Tibial nerve (tissue), 4 donors: ENCODE results near the gene CLEC20A. TPM values are rescaled to one million over a fixed set of nuclear protein-coding genes. Genes with fewer than 3 reads are reported as not detected.

Experiments
- DNase-seq, 2 donors: peaks; one replicate each; pipeline ENCODE4 v3.0.0-alpha.2; 2019; ENCODE audit warnings: low spot score in 2 of 2
- H3K27ac ChIP-seq, 4 donors: fragments of 200-600 bp; sonication (generic) in 3 of 4; one replicate each; pipeline ENCODE4 v1.5.1; 2017 to 2019; ENCODE audit warnings: mild to moderate bottlenecking in 1 of 4
- H3K27me3 ChIP-seq, 2 donors: fragments of 200-600 bp; sonication (generic) in 1 of 2; one replicate each; pipeline versions ENCODE4 v1.5.1 to v1.6.0; 2017 to 2019
- H3K36me3 ChIP-seq, 3 donors: fragments of 200-600 bp; sonication (generic); one replicate each; pipeline ENCODE4 v1.5.1; 2018 to 2019
- H3K4me1 ChIP-seq, 4 donors: fragments of 200-600 bp; sonication (generic) in 3 of 4; one replicate each; pipeline ENCODE4 v1.5.1; 2017 to 2019
- H3K4me3 ChIP-seq, 4 donors: fragments of 200-600 bp; sonication (generic) in 3 of 4; one replicate each; pipeline ENCODE4 v1.5.1; 2017 to 2019; ENCODE audit warnings: mild to moderate bottlenecking in 1 of 4, moderate library complexity in 1 of 4
- H3K9me3 ChIP-seq, 4 donors: fragments of 200-600 bp; sonication (generic) in 3 of 4; one replicate each; pipeline ENCODE4 v1.5.1; 2017 to 2019
- EP300 ChIP-seq, 2 donors: sonication (generic); formaldehyde crosslinking; IDR thresholded peaks; one replicate each; pipeline ENCODE4 v1.6.1; 2017; ENCODE audit warnings: antibody characterized with exemption in 2 of 2, mild to moderate bottlenecking in 1 of 2
- POLR2A ChIP-seq, 2 donors: fragments of 450-650 bp; IDR thresholded peaks; one replicate each; pipeline ENCODE4 v1.6.1; 2017; ENCODE audit warnings: antibody characterized with exemption in 2 of 2, mild to moderate bottlenecking in 2 of 2, moderate library complexity in 2 of 2
- WGBS, 2 donors: methylation state at CpG; one replicate each; pipeline ENCODE4 v1.1.5; 2018; 5-methylcytosine and 5-hydroxymethylcytosine counted together
- total RNA-seq, 4 donors: library from RNA; depleted of rRNA; stranded (reverse); fragments of >200 nt; gene quantifications; one replicate each; pipeline ENCODE4 v1.1.0, GENCODE V29; 2016
- TF ChIP-seq, protein P1 (sequence below), 5 experiments: fragments of 200-600 bp in 3 of 5; fragments of 450-650 bp in 2 of 5; sonication (generic) in 3 of 5; IDR thresholded peaks; one replicate each; pipeline ENCODE4 v1.5.1; 2016 to 2019; ENCODE audit warnings: antibody characterized with exemption in 5 of 5, mild to moderate bottlenecking in 3 of 5, moderate library complexity in 2 of 5

The CLEC20A gene
- total RNA-seq, 4 donors from 2014 or later: 1.5 to 4.6 TPM; not detected in 2

DNA sequence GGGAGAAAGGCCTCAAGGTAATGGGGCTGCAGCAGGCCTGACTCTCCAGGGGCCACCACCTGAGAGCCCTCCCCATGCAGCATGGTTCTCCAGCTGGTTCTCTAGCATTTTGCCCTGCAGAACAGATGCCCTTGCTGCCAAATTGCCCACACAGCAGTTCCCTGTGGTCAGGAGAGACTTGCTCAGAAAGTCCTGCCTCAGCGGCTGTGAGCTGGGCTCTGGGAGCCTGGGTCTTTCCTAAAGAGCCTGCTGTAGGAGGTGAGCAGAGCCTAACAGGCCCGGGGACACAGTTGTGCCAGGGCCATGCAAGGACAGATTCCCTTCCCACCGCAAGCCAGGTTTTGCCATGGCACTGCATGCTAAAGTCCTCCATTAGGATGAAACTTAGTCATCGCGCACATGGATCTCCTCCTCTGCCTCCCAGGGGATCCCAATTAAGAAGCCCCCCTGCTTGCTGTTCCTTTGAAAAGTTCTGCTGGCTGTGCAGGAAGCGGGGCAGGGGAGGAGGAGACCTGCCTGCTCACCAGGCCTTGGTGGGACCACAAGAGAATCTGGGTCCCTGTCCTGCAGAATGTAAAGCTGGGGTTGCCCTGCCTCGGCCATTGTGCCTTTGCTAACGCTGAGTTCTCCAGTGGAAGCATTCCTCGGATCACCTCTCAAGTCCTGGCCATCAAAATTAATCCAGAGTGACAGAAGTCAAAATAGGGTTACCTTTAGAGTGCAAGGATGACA lies 37.5 kb upstream of the CLEC20A start:
- Histone ChIP-seq H3K4me3 (no peak overlapping the region), H3K36me3 (no peaks in the 10 kb centered on the region), H3K9me3 (no peaks in the 10 kb centered on the region), H3K27ac (no peak overlapping the region), H3K27me3 (no peaks in the 10 kb centered on the region), H3K4me1 (peaks cover 0 to 7% (median 2%) of the 10 kb centered on the region in 4 donors)
- WGBS, 2 donors: 93 to 96% methylated on average over 9 of the region's 9 CpGs
- DNase-seq: no peak
- TF ChIP-seq EP300 (IDR thresholded peaks at IDR 0.05): no peak
- no peak for TF ChIP-seq POLR2A (IDR thresholded peaks at IDR 0.05)
- TF ChIP-seq, protein P1, sequence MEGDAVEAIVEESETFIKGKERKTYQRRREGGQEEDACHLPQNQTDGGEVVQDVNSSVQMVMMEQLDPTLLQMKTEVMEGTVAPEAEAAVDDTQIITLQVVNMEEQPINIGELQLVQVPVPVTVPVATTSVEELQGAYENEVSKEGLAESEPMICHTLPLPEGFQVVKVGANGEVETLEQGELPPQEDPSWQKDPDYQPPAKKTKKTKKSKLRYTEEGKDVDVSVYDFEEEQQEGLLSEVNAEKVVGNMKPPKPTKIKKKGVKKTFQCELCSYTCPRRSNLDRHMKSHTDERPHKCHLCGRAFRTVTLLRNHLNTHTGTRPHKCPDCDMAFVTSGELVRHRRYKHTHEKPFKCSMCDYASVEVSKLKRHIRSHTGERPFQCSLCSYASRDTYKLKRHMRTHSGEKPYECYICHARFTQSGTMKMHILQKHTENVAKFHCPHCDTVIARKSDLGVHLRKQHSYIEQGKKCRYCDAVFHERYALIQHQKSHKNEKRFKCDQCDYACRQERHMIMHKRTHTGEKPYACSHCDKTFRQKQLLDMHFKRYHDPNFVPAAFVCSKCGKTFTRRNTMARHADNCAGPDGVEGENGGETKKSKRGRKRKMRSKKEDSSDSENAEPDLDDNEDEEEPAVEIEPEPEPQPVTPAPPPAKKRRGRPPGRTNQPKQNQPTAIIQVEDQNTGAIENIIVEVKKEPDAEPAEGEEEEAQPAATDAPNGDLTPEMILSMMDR (IDR thresholded peaks at IDR 0.05): no peak

DNA sequence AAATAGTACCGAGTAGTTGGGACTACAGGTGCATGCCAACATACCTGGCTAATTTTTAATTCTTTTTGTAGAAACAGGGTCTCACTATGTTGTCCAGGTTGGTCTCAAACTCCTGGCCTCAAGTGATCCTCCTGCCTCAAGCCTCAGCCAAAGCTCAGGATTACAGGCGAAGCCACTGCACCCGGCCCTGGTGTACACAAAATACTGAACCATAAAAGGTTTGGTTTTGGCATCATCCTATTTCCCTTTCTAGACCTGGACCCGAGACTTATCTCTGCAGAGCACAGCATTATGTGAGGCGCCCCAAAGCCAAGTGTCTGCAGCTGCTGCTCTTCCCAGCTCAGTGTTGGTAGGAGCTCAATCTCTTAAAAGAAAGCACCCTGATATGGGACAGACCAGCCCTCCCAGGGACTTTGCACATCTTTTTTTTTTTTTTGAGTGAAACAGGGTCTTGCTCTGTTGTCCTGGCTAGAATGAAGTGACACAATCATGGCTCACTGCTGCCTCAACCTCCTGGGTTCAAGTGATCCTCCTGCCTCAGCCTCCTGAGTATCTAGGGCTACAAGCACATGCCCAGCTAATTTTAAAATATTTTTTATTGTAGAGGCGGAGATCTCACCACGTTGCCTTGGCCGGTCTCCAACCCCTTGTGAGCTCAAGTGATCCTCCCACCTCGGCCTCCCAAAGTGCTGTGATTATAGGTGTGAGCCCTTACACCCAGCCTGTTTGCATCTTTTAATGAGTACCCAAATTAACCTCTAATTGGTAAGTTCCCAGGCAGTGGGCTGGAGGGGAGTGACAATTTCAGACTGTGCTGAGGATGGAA lies 36.6 kb upstream of the CLEC20A start:
- no peak for DNase-seq
- H3K36me3 ChIP-seq: no peaks in the 10 kb centered on the region
- WGBS, 2 donors: 88% methylated on average over 9 of the region's 9 CpGs
- no peak overlapping the region for H3K27ac ChIP-seq
- H3K4me1 ChIP-seq: peaks cover 0 to 7% (median 2%) of the 10 kb centered on the region in 4 donors
- H3K9me3 ChIP-seq: no peaks in the 10 kb centered on the region
- H3K27me3 ChIP-seq: no peaks in the 10 kb centered on the region
- TF ChIP-seq, protein P1 (IDR thresholded peaks at IDR 0.05): no peak
- TF ChIP-seq EP300 (IDR thresholded peaks at IDR 0.05) (no peak), POLR2A (IDR thresholded peaks at IDR 0.05) (no peak)
- no peak overlapping the region for H3K4me3 ChIP-seq

DNA sequence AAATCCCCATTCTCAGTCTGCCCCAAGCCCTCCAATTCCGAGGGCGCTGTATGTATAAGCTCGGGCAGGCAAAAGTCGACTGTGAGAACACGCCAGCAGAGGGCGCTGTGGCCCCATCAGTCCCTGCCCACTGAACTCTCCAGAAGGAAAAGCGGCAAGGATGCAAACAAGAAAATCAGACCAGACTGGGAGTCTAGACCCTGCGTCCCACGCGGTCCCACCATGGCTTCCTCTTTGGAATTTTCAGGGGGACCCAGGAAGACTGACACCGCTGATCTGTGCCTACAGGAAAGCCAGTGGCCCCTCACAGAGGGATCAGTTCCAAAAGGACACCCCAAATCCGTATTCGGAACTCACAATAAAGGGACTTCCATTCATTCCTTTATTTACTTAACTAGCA lies 35.6 kb upstream of the CLEC20A start:
- H3K27me3 ChIP-seq: no peaks in the 10 kb centered on the region
- H3K36me3 ChIP-seq: no peaks in the 10 kb centered on the region
- peaks cover 0 to 7% (median 2%) of the 10 kb centered on the region in 4 donors for H3K4me1 ChIP-seq
- H3K4me3 ChIP-seq: no peak overlapping the region
- no peaks in the 10 kb centered on the region for H3K9me3 ChIP-seq
- peak; percentile 78 to 84 for DNase-seq
- TF ChIP-seq POLR2A (IDR thresholded peaks at IDR 0.05): no peak
- TF ChIP-seq EP300 (IDR thresholded peaks at IDR 0.05): no peak
- TF ChIP-seq, protein P1 (IDR thresholded peaks at IDR 0.05): peak; percentile 73 to 88 (median 83)
- WGBS, 2 donors: 13 to 15% methylated on average over 13 of the region's 13 CpGs
- H3K27ac ChIP-seq: no peak overlapping the region

DNA sequence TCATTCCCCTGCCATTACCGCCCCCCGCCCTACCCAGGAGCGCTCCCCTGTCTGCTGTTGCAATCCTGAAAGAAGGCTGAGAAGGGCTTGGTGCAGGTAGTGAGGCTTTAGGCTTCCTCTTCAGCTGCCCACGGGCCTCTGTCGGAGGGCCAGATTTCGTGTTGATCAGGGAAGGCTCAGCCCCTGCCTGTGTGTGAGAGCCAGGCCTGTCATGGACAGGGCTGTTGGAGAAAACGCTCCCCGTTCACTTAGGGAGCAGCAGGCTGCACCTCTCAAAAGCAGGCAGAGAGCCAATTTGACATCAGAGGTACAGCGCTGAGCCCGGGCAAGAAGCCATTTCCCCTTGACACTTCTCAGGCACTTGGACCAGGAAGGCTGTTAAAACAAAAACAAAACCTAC lies 35.1 kb upstream of the CLEC20A start:
- H3K9me3 ChIP-seq: no peaks in the 10 kb centered on the region
- no peaks in the 10 kb centered on the region for H3K27me3 ChIP-seq
- 61 to 89% methylated on average over 6 to 9 of the region's 10 CpGs for WGBS, 2 donors
- H3K36me3 ChIP-seq: no peaks in the 10 kb centered on the region
- TF ChIP-seq EP300 (IDR thresholded peaks at IDR 0.05) (no peak), POLR2A (IDR thresholded peaks at IDR 0.05) (no peak)
- TF ChIP-seq, protein P1 (IDR thresholded peaks at IDR 0.05): no peak
- no peak overlapping the region for H3K4me3 ChIP-seq
- peaks cover 0 to 7% (median 2%) of the 10 kb centered on the region in 4 donors for H3K4me1 ChIP-seq
- H3K27ac ChIP-seq: no peak overlapping the region
- DNase-seq: no peak

DNA sequence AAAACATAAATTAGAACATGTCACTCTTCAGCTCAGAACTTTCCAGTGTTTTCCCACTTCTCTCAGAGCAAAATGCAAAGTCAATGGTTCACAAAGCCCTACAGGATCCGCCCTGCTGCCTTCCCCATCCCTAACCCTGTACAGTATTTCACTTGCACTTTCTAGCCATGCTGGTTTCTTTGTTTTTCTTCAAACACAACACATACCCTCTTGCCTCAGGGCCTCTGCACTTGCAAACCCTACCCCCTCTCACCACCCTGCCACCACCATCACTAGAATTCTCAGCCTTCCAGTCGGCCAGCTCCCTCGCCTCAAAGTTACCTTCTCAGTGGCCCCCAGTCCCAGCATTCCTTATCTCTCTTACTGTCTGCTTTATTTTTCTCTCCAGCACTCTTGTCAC lies 33.7 kb upstream of the CLEC20A start:
- Histone ChIP-seq H3K4me1 (peaks cover 0 to 7% (median 2%) of the 10 kb centered on the region in 4 donors), H3K27me3 (no peaks in the 10 kb centered on the region), H3K9me3 (no peaks in the 10 kb centered on the region), H3K27ac (no peak overlapping the region), H3K4me3 (no peak overlapping the region), H3K36me3 (no peaks in the 10 kb centered on the region)
- 91% methylated on average over 3 of the region's 3 CpGs for WGBS, 2 donors
- TF ChIP-seq, protein P1 (IDR thresholded peaks at IDR 0.05): no peak
- TF ChIP-seq EP300 (IDR thresholded peaks at IDR 0.05) (no peak), POLR2A (IDR thresholded peaks at IDR 0.05) (no peak)
- DNase-seq: no peak
